GM12865 (cell line): Measurements from ENCODE around the gene CLCA1.

Experiments
- DNase-seq: peaks from one replicate; pipeline ENCODE4 v3.0.0; 2010; ENCODE audit warnings: low read depth
- H3K4me3 ChIP-seq: 2 replicates; pipeline ENCODE4 v1.5.1; 2011; ENCODE audit warnings: mild to moderate bottlenecking, low read depth, low read length, control low read depth
- TF ChIP-seq, protein P1 (sequence below): IDR thresholded peaks from 2 replicates; pipeline ENCODE4 v1.5.1; 2011; ENCODE audit warnings: low read length, control low read depth, low read depth, inconsistent platforms; ENCODE audit not compliant: insufficient read depth; ENCODE audit errors: missing control alignments

The CLCA1 gene

DNA sequence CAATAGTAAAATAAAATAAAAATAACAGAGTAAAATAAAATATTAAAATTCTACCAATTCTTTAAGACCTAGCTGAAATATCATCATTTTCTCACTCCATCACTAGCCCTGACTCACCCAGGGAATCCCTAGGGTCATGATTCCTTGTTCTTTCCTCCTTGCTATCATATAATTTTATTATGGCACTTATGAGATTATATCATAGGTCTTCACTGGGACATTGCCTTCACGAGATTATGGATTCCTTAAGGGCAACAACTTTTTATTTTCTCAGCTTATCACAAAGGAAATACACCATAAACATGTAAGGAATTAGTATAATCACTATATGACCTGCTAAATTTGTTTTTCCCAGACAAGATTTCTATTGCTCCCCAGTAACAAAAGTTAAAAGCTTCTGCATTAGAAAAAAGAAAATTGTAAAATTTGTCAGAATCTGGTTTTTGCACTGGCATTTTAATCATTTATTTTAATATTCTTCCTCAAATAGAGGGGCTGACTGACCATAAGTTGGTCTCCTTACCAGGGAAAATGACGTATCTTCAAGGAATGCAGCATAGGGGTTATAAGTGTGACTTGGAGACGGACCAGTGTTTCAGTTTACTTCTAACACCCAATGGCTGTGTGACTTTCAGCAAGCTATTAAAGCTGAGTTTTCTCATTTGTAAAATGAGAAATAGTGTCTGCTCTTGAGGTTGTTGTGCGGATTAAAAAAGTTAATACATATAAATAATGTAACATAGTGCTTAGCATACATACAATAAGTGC, 69.4 kb downstream of the CLCA1 start:
- TF ChIP-seq, protein P1, sequence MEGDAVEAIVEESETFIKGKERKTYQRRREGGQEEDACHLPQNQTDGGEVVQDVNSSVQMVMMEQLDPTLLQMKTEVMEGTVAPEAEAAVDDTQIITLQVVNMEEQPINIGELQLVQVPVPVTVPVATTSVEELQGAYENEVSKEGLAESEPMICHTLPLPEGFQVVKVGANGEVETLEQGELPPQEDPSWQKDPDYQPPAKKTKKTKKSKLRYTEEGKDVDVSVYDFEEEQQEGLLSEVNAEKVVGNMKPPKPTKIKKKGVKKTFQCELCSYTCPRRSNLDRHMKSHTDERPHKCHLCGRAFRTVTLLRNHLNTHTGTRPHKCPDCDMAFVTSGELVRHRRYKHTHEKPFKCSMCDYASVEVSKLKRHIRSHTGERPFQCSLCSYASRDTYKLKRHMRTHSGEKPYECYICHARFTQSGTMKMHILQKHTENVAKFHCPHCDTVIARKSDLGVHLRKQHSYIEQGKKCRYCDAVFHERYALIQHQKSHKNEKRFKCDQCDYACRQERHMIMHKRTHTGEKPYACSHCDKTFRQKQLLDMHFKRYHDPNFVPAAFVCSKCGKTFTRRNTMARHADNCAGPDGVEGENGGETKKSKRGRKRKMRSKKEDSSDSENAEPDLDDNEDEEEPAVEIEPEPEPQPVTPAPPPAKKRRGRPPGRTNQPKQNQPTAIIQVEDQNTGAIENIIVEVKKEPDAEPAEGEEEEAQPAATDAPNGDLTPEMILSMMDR, result no peak
- H3K4me3 ChIP-seq, result no peak overlapping the region
- DNase-seq, result no peak

DNA sequence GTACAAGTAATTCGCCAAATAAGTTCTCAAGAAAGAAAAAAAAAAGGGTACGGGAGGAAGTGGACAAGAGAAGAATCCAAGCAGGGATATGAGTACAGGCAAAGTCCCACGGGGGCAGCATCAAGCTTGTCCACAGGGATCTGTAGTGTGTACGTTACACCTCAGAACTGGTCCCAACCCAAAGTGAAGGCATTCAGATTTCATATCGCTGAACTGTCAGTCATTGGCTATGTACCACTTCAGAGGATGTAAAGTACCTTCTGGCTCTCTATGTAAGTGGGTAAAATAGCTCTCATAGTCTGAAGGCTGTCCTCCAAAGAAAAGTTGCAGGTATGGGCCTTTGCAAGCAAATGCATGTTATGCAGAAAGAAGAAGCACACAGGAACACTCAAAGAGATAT, 70.0 kb downstream of the CLCA1 start:
- TF ChIP-seq, protein P1, result no peak
- H3K4me3 ChIP-seq, result no peak overlapping the region
- no peak for DNase-seq

DNA sequence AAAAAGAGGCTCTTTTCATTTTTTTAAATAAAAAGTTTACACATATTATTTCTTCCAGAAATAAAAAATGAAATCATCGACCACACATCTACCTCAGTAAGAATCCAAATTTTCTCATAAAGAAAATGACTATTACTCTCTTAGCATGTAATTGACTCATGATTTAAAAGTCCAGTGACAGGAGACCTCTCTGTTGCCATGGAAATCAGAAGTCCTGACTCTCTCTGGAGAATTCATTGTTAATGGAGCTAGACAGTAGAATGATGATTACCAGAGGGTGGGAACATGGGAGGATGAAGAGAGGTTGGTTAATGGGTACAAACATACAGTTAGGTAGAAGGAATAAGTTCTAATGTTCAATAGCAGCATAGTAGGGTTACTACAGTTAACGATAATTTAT, 73.1 kb downstream of the CLCA1 start:
- no peak overlapping the region for H3K4me3 ChIP-seq
- TF ChIP-seq, protein P1, result no peak
- no peak for DNase-seq

DNA sequence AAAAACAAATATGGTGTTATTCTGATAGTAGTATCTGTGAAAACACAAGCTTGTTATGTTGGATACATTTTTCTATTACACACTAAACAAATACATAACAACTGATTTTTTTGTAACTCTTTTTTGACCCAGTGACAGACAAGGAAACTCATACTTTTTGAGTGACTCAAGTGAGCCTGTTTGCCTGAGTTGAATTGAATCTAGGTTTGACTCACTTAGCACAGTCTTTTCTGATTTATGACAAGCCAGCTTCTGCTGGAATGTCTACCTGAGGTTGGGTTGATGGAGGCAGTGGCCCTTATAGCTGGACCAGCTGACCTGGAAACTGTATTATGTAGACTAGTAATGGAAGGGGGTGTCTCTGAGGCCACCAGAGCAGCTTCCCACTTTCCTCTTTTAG, 73.9 kb downstream of the CLCA1 start:
- no peak overlapping the region for H3K4me3 ChIP-seq
- DNase-seq, result no peak
- TF ChIP-seq, protein P1, result no peak

DNA sequence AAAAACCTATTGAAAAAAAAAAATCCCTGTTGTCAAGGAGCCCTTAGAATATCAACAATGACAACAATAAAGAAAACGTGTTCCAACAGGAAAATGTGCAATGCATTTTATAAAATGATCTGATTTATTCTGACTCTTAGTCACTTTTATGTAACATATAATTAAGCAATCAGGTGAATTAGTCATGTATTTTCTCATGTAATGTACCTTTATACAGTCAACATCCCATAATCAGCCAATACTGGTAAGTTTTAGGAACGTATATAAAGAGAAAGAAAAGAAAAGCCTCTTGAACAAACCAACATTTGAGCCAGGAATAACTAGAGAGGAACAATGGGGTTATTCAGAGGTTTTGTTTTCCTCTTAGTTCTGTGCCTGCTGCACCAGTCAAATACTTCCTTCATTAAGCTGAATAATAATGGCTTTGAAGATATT, 78.1 kb downstream of the CLCA1 start, which contains the start of gene CLCA4:
Gene CLCA4, plus strand, starts transcription at position 292 of the 435 bp plus-strand sequence. Its CDS starts 42 bp downstream, at position 334.
- TF ChIP-seq, protein P1, result no peak
- DNase-seq, result no peak
- no peak within 1 kb of the TSS for H3K4me3 ChIP-seq

DNA sequence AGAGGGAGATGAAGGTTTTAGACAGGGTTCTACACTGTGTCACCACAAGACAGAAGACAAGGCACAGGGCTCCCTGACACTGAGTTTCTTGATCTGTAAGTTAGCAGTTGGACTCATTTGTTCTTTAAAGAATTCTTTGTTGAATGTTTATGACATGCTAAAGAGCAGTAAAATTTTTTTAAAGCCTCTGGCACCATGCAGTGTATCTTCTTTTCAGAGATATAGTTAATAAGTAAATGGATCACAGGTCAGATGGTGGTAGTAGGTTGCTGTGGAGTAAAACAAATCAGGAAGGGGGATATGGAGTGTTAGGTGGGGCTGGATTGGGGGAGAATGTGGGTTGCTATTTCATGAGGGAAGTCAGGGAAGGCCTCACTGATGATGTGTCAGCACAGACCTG, 80.1 kb downstream of the CLCA1 start:
- DNase-seq, result no peak
- TF ChIP-seq, protein P1, result no peak
- H3K4me3 ChIP-seq, result no peak overlapping the region
